H1 (cell line): ENCODE measurements around the gene TRIML2. TPM values are rescaled to one million over a fixed set of nuclear protein-coding genes. Genes with fewer than 3 reads are reported as not detected.
A peak's percentile ranks its signal among the peaks of the same experiment; 100 is the strongest.

Experiments used
- CTCF ChIA-PET: fragments of 300-600 bp; sonication (Branson Sonifier 250); formaldehyde crosslinking; loops from one replicate; lab custom pipeline; 2021; ENCODE audit not compliant: partially characterized antibody; lab: Charles Lee
- POLR2A ChIA-PET: fragments of 300-600 bp; sonication (Branson Sonifier 250); formaldehyde crosslinking; loops from one replicate; lab custom pipeline; 2021; ENCODE audit warnings: inconsistent platforms; ENCODE audit not compliant: partially characterized antibody; lab: Charles Lee
- DNase-seq, 2 experiments: peaks; one replicate each; pipeline versions ENCODE4 v3.0.0 to v3.0.0-alpha.2; 2010 to 2022; ENCODE audit warnings: low spot score in 2 of 2, low read depth in 1 of 2, mixed read lengths in 1 of 2
- FAIRE-seq: peaks from 2 replicates; lab custom pipeline; 2011; peaks lifted over from hg19 to GRCh38; lab: Jason Lieb, UNC
- H2AFZ ChIP-seq: 2 replicates; pipeline ENCODE4 v1.8.1; 2012; ENCODE audit warnings: low read length, inconsistent platforms
- H2AK5ac ChIP-seq: 2 replicates; pipeline ENCODE4 v1.6.1; 2013; ENCODE audit warnings: low read depth, low read length
- H2BK120ac ChIP-seq: replicated peaks from 2 replicates; pipeline ENCODE3; 2013; ENCODE audit warnings: low read depth, low read length, inconsistent platforms
- H2BK12ac ChIP-seq: 2 replicates; pipeline ENCODE4 v1.6.1; 2013; ENCODE audit warnings: low read depth, low read length
- H2BK15ac ChIP-seq: 2 replicates; pipeline ENCODE4 v1.6.1; 2013; ENCODE audit warnings: low read length
- H2BK20ac ChIP-seq: 2 replicates; pipeline ENCODE4 v1.6.1; 2013; ENCODE audit warnings: low read length
- H2BK5ac ChIP-seq: 2 replicates; pipeline ENCODE4 v1.6.1; 2013; ENCODE audit warnings: low read depth, low read length
- H3K14ac ChIP-seq: 2 replicates; pipeline ENCODE4 v1.6.1; 2013; ENCODE audit warnings: inconsistent platforms; ENCODE audit not compliant: insufficient read length
- H3K18ac ChIP-seq: 2 replicates; pipeline ENCODE4 v1.6.1; 2013; ENCODE audit warnings: low read length; ENCODE audit errors: extremely low read depth
- H3K23ac ChIP-seq: 2 replicates; pipeline ENCODE4 v1.6.1; 2013; ENCODE audit warnings: inconsistent platforms; ENCODE audit not compliant: insufficient read length
- H3K23me2 ChIP-seq: 2 replicates; pipeline ENCODE4 v1.6.1; 2013; ENCODE audit warnings: low read depth, low read length
- H3K27ac ChIP-seq: 2 replicates; pipeline ENCODE4 v1.6.1; 2011; ENCODE audit warnings: low read depth, low read length, inconsistent platforms
- H3K27me3 ChIP-seq, 4 experiments: replicated peaks in 1 of 4; 1 replicate in 1 of 4; 2 replicates in 3 of 4; pipeline versions ENCODE4 v1.6.1 to v1.8.1; 2011 to 2013; ENCODE audit warnings: low read length in 3 of 4, mild to moderate bottlenecking in 3 of 4, inconsistent platforms in 2 of 4, mixed read lengths in 2 of 4, moderate library complexity in 1 of 4; ENCODE audit not compliant: control insufficient read depth in 3 of 4, insufficient read depth in 3 of 4; ENCODE audit errors: extremely low read depth in 1 of 4
- H3K36me3 ChIP-seq, 4 experiments: 2 replicates each; pipeline versions ENCODE4 v1.6.1 to v1.8.1; 2011 to 2013; ENCODE audit warnings: mild to moderate bottlenecking in 4 of 4, low read length in 3 of 4, moderate library complexity in 2 of 4, control low read depth in 1 of 4, inconsistent platforms in 1 of 4; ENCODE audit not compliant: insufficient read depth in 4 of 4, control insufficient read depth in 2 of 4
- H3K4ac ChIP-seq: replicated peaks from 2 replicates; pipeline ENCODE3; 2013; ENCODE audit warnings: low read length, low read depth, mixed read lengths, inconsistent platforms; ENCODE audit not compliant: insufficient read length
- H3K4me1 ChIP-seq, 4 experiments: replicated peaks in 1 of 4; 1 replicate in 1 of 4; 2 replicates in 3 of 4; pipeline versions ENCODE4 v1.6.1 to v1.8.1; 2011 to 2013; ENCODE audit warnings: low read length in 3 of 4, inconsistent platforms in 2 of 4, mixed read lengths in 1 of 4; ENCODE audit not compliant: insufficient read depth in 4 of 4, control insufficient read depth in 3 of 4
- H3K4me2 ChIP-seq, 2 experiments: 2 replicates each; pipeline versions ENCODE4 v1.6.1 to v1.8.1; 2011 to 2013; ENCODE audit warnings: low read depth in 2 of 2, low read length in 2 of 2, control low read depth in 1 of 2, inconsistent platforms in 1 of 2, mild to moderate bottlenecking in 1 of 2; ENCODE audit not compliant: insufficient read depth in 1 of 2
- H3K4me3 ChIP-seq, 4 experiments: fragments of 200-600, 300-600 bp in 1 of 4; sonication (generic), shearing (Covaris generic), sonication (Bioruptor Twin) in 1 of 4; 2 replicates each; pipeline versions ENCODE4 v1.5.1 to v1.8.1; 2011 to 2016; ENCODE audit warnings: low read length in 4 of 4, low read depth in 3 of 4, control low read depth in 2 of 4, inconsistent platforms in 2 of 4, mild to moderate bottlenecking in 2 of 4, mixed read lengths in 1 of 4, moderate library complexity in 1 of 4; ENCODE audit not compliant: insufficient read depth in 2 of 4; ENCODE audit errors: extremely low read depth in 1 of 4
- H3K56ac ChIP-seq: replicated peaks from 2 replicates; pipeline ENCODE3; 2013; ENCODE audit warnings: low read depth, mild to moderate bottlenecking, mixed read lengths, low read length, inconsistent platforms; ENCODE audit not compliant: insufficient read length
- H3K79me1 ChIP-seq: 2 replicates; pipeline ENCODE4 v1.6.1; 2013; ENCODE audit warnings: low read depth, low read length, control low read depth
- H3K79me2 ChIP-seq, 2 experiments: 2 replicates each; pipeline versions ENCODE4 v1.6.1 to v1.8.1; 2012 to 2013; ENCODE audit warnings: low read length in 2 of 2, mild to moderate bottlenecking in 2 of 2, inconsistent platforms in 1 of 2; ENCODE audit not compliant: insufficient read depth in 2 of 2, control insufficient read depth in 1 of 2
- H3K9ac ChIP-seq, 4 experiments: replicated peaks in 1 of 4; 1 replicate in 1 of 4; 2 replicates in 3 of 4; pipeline versions ENCODE4 v1.6.1 to v1.8.1; 2011 to 2013; ENCODE audit warnings: low read depth in 3 of 4, low read length in 3 of 4, control low read depth in 2 of 4, mild to moderate bottlenecking in 2 of 4, moderate library complexity in 2 of 4, inconsistent platforms in 1 of 4; ENCODE audit errors: extremely low read depth in 1 of 4
- H3K9me3 ChIP-seq, 2 experiments: 2 replicates each; pipeline versions ENCODE4 v1.6.1 to v1.8.1; 2012 to 2013; ENCODE audit warnings: mild to moderate bottlenecking in 2 of 2, moderate library complexity in 2 of 2, control low read depth in 1 of 2, inconsistent platforms in 1 of 2, low read depth in 1 of 2, low read length in 1 of 2, mixed read lengths in 1 of 2; ENCODE audit not compliant: insufficient read depth in 2 of 2
- H4K20me1 ChIP-seq, 2 experiments: replicated peaks in 1 of 2; 2 replicates each; pipeline versions ENCODE3 to v1.8.1; 2011 to 2013; ENCODE audit warnings: inconsistent platforms in 2 of 2, low read length in 2 of 2, mild to moderate bottlenecking in 1 of 2; ENCODE audit not compliant: insufficient read depth in 2 of 2, control insufficient read depth in 1 of 2
- H4K5ac ChIP-seq: 2 replicates; pipeline ENCODE4 v1.6.1; 2013; ENCODE audit warnings: low read length, low read depth, mixed read lengths, inconsistent platforms; ENCODE audit not compliant: insufficient read length
- H4K8ac ChIP-seq: 2 replicates; pipeline ENCODE4 v1.8.0; 2013; ENCODE audit warnings: mild to moderate bottlenecking, moderate library complexity, low read length, inconsistent platforms; ENCODE audit not compliant: insufficient read depth; ENCODE audit errors: extremely low read depth
- H4K91ac ChIP-seq: replicated peaks from 2 replicates; pipeline ENCODE3; 2013; ENCODE audit warnings: low read length, mixed read lengths, inconsistent platforms; ENCODE audit not compliant: insufficient read length
- ASH2L ChIP-seq: fragments of 200-600, 300-600 bp; sonication (generic); IDR thresholded peaks from one replicate; pipeline ENCODE4 v1.7.1; 2017; ENCODE audit warnings: low read length
- EP300 ChIP-seq, 2 experiments: IDR thresholded peaks; 1 replicate in 1 of 2; 2 replicates in 1 of 2; pipeline ENCODE4 v1.6.1; 2011 to 2012; ENCODE audit warnings: low read depth in 2 of 2, low read length in 2 of 2, mild to moderate bottlenecking in 2 of 2, borderline replicate concordance in 1 of 2, inconsistent platforms in 1 of 2, moderate library complexity in 1 of 2
- HDAC2 ChIP-seq, 2 experiments: fragments of 300-600 bp in 1 of 2; sonication (generic) in 1 of 2; IDR thresholded peaks; 2 replicates each; pipeline ENCODE4 v1.6.1; 2011 to 2012; ENCODE audit warnings: low read depth in 2 of 2, low read length in 2 of 2, mild to moderate bottlenecking in 2 of 2, moderate library complexity in 2 of 2, borderline replicate concordance in 1 of 2, inconsistent platforms in 1 of 2
- NANOG ChIP-seq: IDR thresholded peaks from 2 replicates; pipeline ENCODE4 v1.6.1; 2011; ENCODE audit warnings: low read length, low read depth, mild to moderate bottlenecking, inconsistent platforms; ENCODE audit not compliant: insufficient read depth, poor library complexity, severe bottlenecking
- SIRT6 ChIP-seq: IDR thresholded peaks from one replicate; pipeline ENCODE4 v1.7.1; 2012; ENCODE audit warnings: low read length, inconsistent platforms
- SP2 ChIP-seq: IDR thresholded peaks from 2 replicates; pipeline ENCODE4 v1.6.1; 2012; ENCODE audit warnings: mild to moderate bottlenecking, low read length, inconsistent platforms
- TAF7 ChIP-seq: optimal IDR thresholded peaks from 2 replicates; pipeline ENCODE3; 2011; ENCODE audit warnings: low read depth, mild to moderate bottlenecking, inconsistent platforms, low read length, moderate library complexity, borderline replicate concordance
- WGBS, 2 experiments: shearing (Covaris generic) in 1 of 2; methylation state at CpG; one replicate each; pipeline versions ENCODE4 v1.1.6 to v1.1.7; 2013 to 2015; ENCODE audit warnings: low lambda C conversion rate in 2 of 2, mixed read lengths in 2 of 2, inconsistent platforms in 1 of 2, low coverage in 1 of 2, missing lambda C conversion rate in 1 of 2; ENCODE audit not compliant: insufficient replicate concordance in 2 of 2, insufficient coverage in 1 of 2, insufficient read length in 1 of 2; ENCODE audit errors: extremely low coverage in 1 of 2, missing lambda C conversion rate in 1 of 2; 5-methylcytosine and 5-hydroxymethylcytosine counted together
- polyA plus RNA-seq, 7 experiments: library from polyadenylated mRNA; depleted of rRNA in 3 of 7; stranded (reverse) in 5 of 7; unstranded in 2 of 7; fragments of >200 nt in 5 of 7; fragments of 200-250 nt in 2 of 7; gene quantifications; 1 replicate in 5 of 7; 2 replicates in 1 of 7; 4 replicates in 1 of 7; pipeline versions ENCODE4 v1.2.1 to v1.2.3, GENCODE V29; 2011 to 2013; ENCODE audit warnings: missing spikeins in 2 of 7, mixed read lengths in 2 of 7
- total RNA-seq: library from RNA; stranded (reverse); fragmentation: NEBNext Ultra II Directional; extraction: Animal tissue kit (Norgen Biotek cat#: 25700); gene quantifications from 2 replicates; pipeline ENCODE4 v1.2.1, GENCODE V29; 2021
- TF ChIP-seq, protein P1 (sequence below): IDR thresholded peaks from 2 replicates; pipeline ENCODE4 v1.6.1; 2011; ENCODE audit warnings: low read length, improper control_type of control experiment

The TRIML2 gene
- total and polyA plus RNA-seq, 2 of the 8 experiments (the other 6 are each of a cell fraction or from before 2014, with no cell fraction given) = 28.1 to 59.2 TPM

DNA sequence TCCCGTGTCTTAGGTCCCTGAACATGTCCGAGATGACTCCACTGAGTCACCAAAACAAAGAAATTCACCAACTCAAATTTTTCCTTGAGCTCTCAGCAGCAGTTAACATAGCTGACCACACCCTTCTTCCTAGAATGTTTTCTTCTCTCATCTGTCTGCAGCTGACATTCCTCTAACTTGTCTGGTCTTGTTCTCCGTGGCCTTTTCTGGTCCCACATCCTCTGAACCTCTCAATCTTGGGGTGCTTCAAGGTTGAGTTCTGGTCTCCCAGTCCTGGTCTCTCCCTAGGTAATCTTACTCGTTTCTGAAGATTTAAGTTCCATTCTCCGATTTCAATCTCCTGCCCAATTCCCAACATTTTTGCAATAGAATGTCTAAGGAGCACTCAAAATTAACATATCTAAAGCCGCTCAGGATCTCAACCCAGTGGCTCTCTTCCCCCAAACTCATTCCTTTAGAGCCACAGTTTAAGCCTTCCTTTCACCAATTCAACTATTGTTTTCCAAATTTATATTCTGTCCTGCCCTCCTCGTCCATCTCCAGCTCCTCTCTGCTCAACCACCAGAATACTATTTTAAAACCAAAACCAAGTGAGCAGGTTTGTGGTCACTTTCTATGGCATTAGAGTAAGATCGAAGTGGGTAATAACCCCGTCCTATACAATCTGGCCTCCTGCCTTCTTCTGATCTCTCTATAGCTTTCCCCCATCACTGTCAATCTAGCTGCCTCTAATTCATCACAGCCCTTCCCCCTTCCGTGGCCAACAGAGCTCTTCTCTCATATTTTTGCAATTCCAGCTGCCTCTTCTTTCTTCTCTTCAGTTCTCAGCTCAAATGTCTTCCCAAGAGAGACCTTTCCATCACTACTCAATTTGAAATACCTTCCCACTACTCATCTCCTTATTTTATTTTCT is 1.2 kb downstream of the TRIML2 start:
- Histone ChIP-seq H3K56ac (peak overlapping the region; percentile 95), H3K4ac (peak overlapping the region; percentile 7), H3K79me1 (peaks cover 5% of the 10 kb centered on the region), H3K4me2 (peak overlapping the region; percentile 67 to 73), H3K23ac (no peak overlapping the region), H3K36me3 (peaks cover 7 to 19% (median 15%) of the 10 kb centered on the region in 4 experiments; a peak in 7 of 8 replicates), H2BK20ac (peak overlapping the region; percentile 98), H3K9me3 (no peaks in the 10 kb centered on the region), H2BK120ac (peak overlapping the region; percentile 38), H2AFZ (no peak overlapping the region), H2BK5ac (peak overlapping the region; percentile 99), H4K20me1 (no peaks in the 10 kb centered on the region), H4K91ac (peak overlapping the region; percentile 87), H3K27me3 (no peaks in the 10 kb centered on the region), H2AK5ac (peak overlapping the region; percentile 34), H3K4me1 (peaks cover 0 to 16% (median 8%) of the 10 kb centered on the region in 4 experiments; a peak in 6 of 7 replicates), H4K5ac (peak overlapping the region; percentile 96), H3K18ac (peak overlapping the region; percentile 99), H3K14ac (no peak overlapping the region), H3K79me2 (peaks cover 7 to 23% of the 10 kb centered on the region in 2 experiments), H3K27ac (peak overlapping the region; percentile 88), H4K8ac (no peak overlapping the region), H3K4me3 (peak overlapping the region; percentile 31 to 70 (median 37)), H3K9ac (peak overlapping the region in 3 of 4 experiments; percentile 9 to 53 (median 9); a peak in 2 of 7 replicates), H2BK12ac (peak overlapping the region; percentile 98), H2BK15ac (no peak overlapping the region), H3K23me2 (peaks cover 5% of the 10 kb centered on the region; the same call in 1 of the 2 replicates)
- DNase-seq = peak; percentile 56 to 72
- POLR2A ChIA-PET = interaction anchor here (0.6 to 5.3 kb wide), 29 partner anchors 8 to 868 kb away, joined by 3 to 23 read pairs (median 3); partner anchors contain the start of gene ZFP42
- peak; percentile 97 for FAIRE-seq
- WGBS, 2 experiments = 2% methylated on average over 10 of the region's 10 CpGs; no CpG with 5 or more reads in 1 of the 2 experiments
- CTCF ChIA-PET = interaction anchor here (1.0 to 2.2 kb wide), 3 partner anchors 40 to 138 kb away, joined by 3 to 6 read pairs (median 4); no protein-coding TSS in a partner anchor
- TF ChIP-seq SIRT6 = no peak
- peak; percentile 79 for TF ChIP-seq ASH2L
- peak; percentile 39 for TF ChIP-seq TAF7
- TF ChIP-seq, protein P1, sequence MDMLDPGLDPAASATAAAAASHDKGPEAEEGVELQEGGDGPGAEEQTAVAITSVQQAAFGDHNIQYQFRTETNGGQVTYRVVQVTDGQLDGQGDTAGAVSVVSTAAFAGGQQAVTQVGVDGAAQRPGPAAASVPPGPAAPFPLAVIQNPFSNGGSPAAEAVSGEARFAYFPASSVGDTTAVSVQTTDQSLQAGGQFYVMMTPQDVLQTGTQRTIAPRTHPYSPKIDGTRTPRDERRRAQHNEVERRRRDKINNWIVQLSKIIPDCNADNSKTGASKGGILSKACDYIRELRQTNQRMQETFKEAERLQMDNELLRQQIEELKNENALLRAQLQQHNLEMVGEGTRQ = no peak
- 0 out of 3 replicates have a peak, but pooled peaks of 1 of the 2 experiments have one; percentile 51 for TF ChIP-seq EP300 (IDR thresholded peaks at IDR 0.05; ENCODE audit: borderline replicate concordance in 1 of 2, low read depth in 2 of 2, low read length in 2 of 2)
- TF ChIP-seq HDAC2 (IDR thresholded peaks at IDR 0.05; ENCODE audit: borderline replicate concordance in 1 of 2, low read depth in 2 of 2, low read length in 2 of 2) = peak; percentile 86 to 90; a peak in 2 of 4 replicates
- peak; percentile 52 for TF ChIP-seq NANOG
- TF ChIP-seq SP2 = no peak
